Lower lobe of right lung (tissue), 2 donors: ENCODE measurements around the gene PNKD. TPM values are rescaled to one million over a fixed set of nuclear protein-coding genes. Genes with fewer than 3 reads are reported as not detected.

Source experiments
- ATAC-seq, 2 donors: fragments of 200-7000 bp; cut with Tn5 transposase; one replicate each; pipeline ENCODE4 v1.9.1; 2020 to 2022; ENCODE audit warnings: mild to moderate bottlenecking in 2 of 2, moderate library complexity in 2 of 2
- DNase-seq: peaks from one replicate; pipeline ENCODE4 v3.0.0-alpha.2; 2020
- H3K27ac ChIP-seq: fragments of 200-600 bp; one replicate; pipeline ENCODE4 v1.8.0; 2022
- H3K27me3 ChIP-seq: fragments of 200-600 bp; one replicate; pipeline ENCODE4 v1.8.0; 2022; ENCODE audit warnings: low read depth
- H3K36me3 ChIP-seq: fragments of 200-600 bp; one replicate; pipeline ENCODE4 v1.8.0; 2022; ENCODE audit warnings: mild to moderate bottlenecking
- H3K4me1 ChIP-seq: fragments of 200-600 bp; one replicate; pipeline ENCODE4 v1.8.0; 2022
- H3K4me3 ChIP-seq: fragments of 200-600 bp; one replicate; pipeline ENCODE4 v1.8.0; 2022; ENCODE audit warnings: mild to moderate bottlenecking
- H3K9me3 ChIP-seq: fragments of 200-600 bp; one replicate; pipeline ENCODE4 v1.8.0; 2022
- intact Hi-C: fragments of 100-400 bp; cut with DNase I; formaldehyde crosslinking; loops from one replicate; pipeline ENCODE4 v1.11.0; 2022
- total RNA-seq: library from RNA; stranded (reverse); fragmentation: NEBNext Ultra II Directional; extraction: Animal tissue kit (Norgen Biotek cat#: 25700); gene quantifications from one replicate; pipeline ENCODE4 v1.2.1, GENCODE V29; 2021
- TF ChIP-seq, protein P1 (sequence below): fragments of 200-600 bp; IDR thresholded peaks from one replicate; pipeline ENCODE4 v1.8.0; 2022; ENCODE audit warnings: antibody characterized with exemption, mild to moderate bottlenecking
- donor health status: DM: no; HTN: yes; CAD: no; lungs with severe emphysema.

The PNKD gene
- total RNA-seq, 1 donor from 2014 or later: 65.8 TPM

DNA sequence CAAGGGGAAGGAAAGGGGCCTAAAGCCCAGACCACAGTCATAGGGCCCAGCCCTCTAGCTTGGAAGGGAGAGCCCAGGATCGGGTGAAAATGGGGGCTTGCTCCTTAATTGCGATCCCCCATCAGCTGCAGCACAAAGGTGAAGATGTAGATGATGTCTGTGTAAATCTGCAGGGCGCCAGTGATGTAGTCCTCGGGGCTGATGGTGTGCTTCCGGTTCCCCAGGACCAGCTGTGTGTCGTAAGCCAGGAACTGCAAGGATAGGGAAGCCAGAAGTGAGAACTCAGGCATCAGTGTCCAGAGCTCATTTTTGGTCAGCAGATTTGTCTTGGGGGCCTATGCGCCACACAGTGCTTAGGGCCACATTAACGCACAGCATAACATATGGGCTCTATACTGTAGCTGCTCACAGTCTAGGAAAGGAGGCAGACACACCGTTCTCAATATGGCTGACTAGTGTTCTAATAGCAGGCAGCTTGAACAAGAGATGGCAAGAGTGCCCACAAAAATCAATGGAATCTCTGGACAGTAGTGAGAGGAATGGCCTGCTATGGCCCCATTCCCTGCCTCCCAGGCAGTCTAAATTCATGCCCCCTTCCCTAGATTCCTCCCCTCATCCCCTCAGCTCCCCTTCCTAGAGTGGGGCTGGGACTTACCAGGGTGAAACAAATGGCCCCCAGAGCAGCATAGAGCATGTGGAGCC is 5.2 kb downstream of the PNKD start:
- TF ChIP-seq, protein P1, sequence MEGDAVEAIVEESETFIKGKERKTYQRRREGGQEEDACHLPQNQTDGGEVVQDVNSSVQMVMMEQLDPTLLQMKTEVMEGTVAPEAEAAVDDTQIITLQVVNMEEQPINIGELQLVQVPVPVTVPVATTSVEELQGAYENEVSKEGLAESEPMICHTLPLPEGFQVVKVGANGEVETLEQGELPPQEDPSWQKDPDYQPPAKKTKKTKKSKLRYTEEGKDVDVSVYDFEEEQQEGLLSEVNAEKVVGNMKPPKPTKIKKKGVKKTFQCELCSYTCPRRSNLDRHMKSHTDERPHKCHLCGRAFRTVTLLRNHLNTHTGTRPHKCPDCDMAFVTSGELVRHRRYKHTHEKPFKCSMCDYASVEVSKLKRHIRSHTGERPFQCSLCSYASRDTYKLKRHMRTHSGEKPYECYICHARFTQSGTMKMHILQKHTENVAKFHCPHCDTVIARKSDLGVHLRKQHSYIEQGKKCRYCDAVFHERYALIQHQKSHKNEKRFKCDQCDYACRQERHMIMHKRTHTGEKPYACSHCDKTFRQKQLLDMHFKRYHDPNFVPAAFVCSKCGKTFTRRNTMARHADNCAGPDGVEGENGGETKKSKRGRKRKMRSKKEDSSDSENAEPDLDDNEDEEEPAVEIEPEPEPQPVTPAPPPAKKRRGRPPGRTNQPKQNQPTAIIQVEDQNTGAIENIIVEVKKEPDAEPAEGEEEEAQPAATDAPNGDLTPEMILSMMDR: no peak
- Histone ChIP-seq H3K36me3 (peaks cover 81% of the 10 kb centered on the region), H3K4me1 (peaks cover 30% of the 10 kb centered on the region)

DNA sequence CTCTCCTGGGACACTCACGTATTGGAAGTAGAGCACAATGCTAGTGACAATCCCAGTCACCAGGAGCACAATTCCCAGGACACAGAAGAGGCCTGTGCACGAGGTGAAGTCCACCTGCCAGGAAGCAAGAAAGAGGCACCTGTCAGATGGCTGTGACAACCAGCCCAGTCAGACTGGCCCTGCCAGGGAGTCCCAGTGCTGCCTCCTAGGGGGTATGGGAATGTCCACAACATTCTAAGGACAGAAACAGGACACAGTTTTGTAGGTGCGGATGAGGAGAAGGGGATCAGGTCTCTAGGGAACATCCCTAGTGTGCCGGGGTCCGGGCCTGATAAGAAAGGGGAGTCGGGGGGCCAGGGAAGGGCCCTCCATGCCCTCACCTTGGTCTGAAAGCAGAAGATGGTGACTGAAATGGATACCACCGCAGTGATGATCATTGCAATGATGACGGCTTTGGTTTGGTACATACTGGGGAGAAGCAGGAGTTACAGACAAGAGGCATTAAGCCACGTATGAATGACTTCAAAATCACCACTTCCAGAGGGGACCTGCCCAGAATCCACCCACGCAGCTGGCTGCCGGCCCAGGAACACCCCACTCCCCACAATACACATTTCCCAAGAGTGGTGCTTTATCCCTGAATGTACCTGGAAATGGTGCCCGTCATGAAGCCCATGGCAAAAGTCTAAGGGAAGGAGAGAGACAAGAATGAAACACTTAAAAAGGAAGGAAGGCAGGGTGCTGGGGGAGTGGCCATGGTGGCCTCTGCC is 6.9 kb downstream of the PNKD start:
- Histone ChIP-seq H3K27ac (no peak overlapping the region), H3K27me3 (no peaks in the 10 kb centered on the region), H3K4me3 (no peak overlapping the region), H3K4me1 (peaks cover 23% of the 10 kb centered on the region), H3K9me3 (no peaks in the 10 kb centered on the region), H3K36me3 (peaks cover 96% of the 10 kb centered on the region)
- DNase-seq (peak; percentile 22), ATAC-seq (no peak)
- TF ChIP-seq, protein P1: no peak
- intact Hi-C loops: no loop called here

More for the DNA sequence above, 5.2 kb downstream of the PNKD start:
- Histone ChIP-seq H3K9me3 (no peaks in the 10 kb centered on the region), H3K4me3 (no peak overlapping the region), H3K27ac (peak overlapping the region; percentile 4), H3K27me3 (no peaks in the 10 kb centered on the region)
- DNase-seq (no peak), ATAC-seq (no peak)
- intact Hi-C loops: no loop called here

DNA sequence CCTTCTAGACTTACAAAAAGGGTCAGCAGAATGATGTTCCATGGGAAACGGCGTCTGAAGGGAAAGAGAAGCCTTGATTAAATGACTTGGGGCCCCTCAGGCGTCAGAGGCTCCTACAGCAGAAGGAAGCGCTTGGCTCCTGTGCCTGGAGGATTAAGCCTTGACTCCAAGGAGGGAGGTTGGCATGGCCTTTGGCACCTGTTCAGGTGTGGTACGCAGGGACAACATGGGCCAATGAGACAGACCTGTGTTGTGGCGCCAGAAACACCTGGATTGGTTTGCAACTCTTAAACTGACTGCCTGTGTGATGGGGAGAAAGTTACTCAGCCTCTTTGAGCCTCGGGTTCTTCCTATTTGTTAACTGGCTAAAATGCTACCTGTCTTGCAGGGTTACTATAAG is 7.6 kb downstream of the PNKD start:
- Histone ChIP-seq H3K9me3 (no peaks in the 10 kb centered on the region), H3K27me3 (no peaks in the 10 kb centered on the region), H3K4me3 (no peak overlapping the region), H3K27ac (no peak overlapping the region), H3K4me1 (peaks cover 23% of the 10 kb centered on the region), H3K36me3 (peaks cover 99% of the 10 kb centered on the region)
- TF ChIP-seq, protein P1: no peak
- intact Hi-C loops: no loop called here
- ATAC-seq (no peak), DNase-seq (no peak)

DNA sequence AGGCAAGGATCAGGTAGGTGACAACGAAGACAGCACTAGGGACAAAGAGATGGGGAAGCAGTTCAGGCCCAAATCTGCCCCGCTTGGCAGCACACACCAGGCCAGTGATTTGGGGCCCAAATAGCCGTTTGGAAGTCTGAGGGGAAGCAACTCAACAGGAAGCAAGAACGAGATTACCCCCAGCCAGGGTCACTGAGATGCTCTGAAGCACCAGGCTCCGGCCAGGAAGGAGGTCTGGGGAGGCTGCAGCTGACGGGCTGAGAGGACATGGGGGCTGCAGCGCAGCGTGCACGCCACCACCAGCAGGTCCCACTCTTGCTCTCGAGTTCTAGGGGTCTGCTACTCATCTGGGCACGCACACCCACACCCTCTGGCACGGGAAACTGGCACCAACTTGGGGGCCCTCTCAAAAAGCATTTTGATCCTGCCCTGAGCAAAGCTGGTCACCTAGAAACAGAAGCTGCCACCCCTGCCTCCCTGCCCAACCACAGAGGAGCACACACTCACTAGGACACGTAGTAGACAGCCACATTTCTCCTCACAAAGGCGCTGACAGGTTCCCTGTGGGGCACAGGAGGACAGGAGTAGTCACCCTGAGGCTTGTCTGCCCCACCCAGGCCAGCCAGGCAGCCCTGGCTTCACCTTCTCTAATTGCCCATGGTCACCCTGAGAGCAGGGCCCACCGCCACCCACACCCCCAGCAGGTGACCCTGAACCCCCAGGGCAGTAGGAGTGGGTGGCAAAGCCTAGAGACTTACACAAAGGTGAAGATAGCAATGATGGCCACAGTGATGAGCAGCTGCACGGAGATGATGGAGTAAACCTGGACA is 8.4 kb downstream of the PNKD start:
- DNase-seq: no peak
- Histone ChIP-seq H3K4me1 (peaks cover 23% of the 10 kb centered on the region), H3K27ac (no peak overlapping the region), H3K36me3 (peaks cover 99% of the 10 kb centered on the region), H3K27me3 (no peaks in the 10 kb centered on the region), H3K4me3 (no peak overlapping the region), H3K9me3 (no peaks in the 10 kb centered on the region)
- TF ChIP-seq, protein P1: no peak
- no peak for ATAC-seq
- intact Hi-C loops: no loop called here

DNA sequence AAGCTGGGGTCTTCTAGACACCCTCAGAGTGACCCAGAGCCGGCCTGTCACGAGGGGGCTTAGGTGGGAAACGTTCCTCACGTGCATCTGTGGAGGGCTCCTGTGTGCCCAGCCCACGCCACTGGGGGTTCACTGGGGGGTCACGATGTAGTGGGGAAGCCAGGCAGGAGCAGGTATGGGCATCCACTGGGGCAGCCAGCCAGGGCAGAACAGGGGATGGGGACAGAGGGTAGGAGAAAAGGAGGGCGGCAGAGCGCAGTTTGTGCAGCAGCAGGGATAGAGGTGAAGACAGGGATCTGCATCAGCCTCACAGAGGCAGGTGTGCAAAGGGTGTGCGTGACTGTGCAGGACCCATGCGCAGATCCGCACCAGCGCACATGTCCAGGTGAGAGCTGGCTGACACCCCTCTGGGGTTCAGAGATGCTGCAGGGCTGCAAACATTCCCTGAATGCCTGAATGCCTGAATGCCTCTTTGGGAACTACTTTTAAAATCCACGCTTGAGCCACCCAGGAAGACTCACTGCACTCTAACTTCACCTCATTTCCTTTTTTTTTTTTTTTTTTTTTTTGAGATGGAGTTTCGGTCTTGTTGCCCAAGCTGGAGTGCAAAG is 10.0 kb downstream of the PNKD start:
- Histone ChIP-seq H3K36me3 (peaks cover 90% of the 10 kb centered on the region), H3K27me3 (no peaks in the 10 kb centered on the region), H3K27ac (no peak overlapping the region), H3K9me3 (no peaks in the 10 kb centered on the region), H3K4me3 (no peak overlapping the region), H3K4me1 (peaks cover 38% of the 10 kb centered on the region)
- intact Hi-C loops: no loop called here
- ATAC-seq (no peak), DNase-seq (no peak)
- TF ChIP-seq, protein P1: no peak
